Esophagus squamous epithelium (tissue), 5 donors: ENCODE measurements around the gene B3GALT6. TPM values are rescaled to one million over a fixed set of nuclear protein-coding genes. Genes with fewer than 3 reads are reported as not detected.

Source experiments
- DNase-seq: peaks from one replicate; lab custom pipeline; 2025; lab: John Stamatoyannopoulos, UW
- H3K27ac ChIP-seq, 4 donors: fragments of 200-600 bp; sonication (generic); one replicate each; pipeline ENCODE4 v1.5.1; 2016 to 2019; ENCODE audit warnings: mild to moderate bottlenecking in 1 of 4
- H3K27me3 ChIP-seq, 4 donors: fragments of 200-600 bp; sonication (generic); 1 replicate in 3 of 4; 2 replicates in 1 of 4; pipeline versions ENCODE4 v1.5.1 to v1.6.0; 2017 to 2021; ENCODE audit warnings: antibody characterized with exemption in 1 of 4
- H3K36me3 ChIP-seq, 3 donors: fragments of 200-600 bp; sonication (generic); one replicate each; pipeline ENCODE4 v1.5.1; 2016 to 2019
- H3K4me1 ChIP-seq, 3 donors: fragments of 200-600 bp; sonication (generic); one replicate each; pipeline ENCODE4 v1.5.1; 2017 to 2019
- H3K4me3 ChIP-seq, 4 donors: fragments of 200-600 bp; sonication (generic); 1 replicate in 3 of 4; 2 replicates in 1 of 4; pipeline ENCODE4 v1.5.1; 2016 to 2019; ENCODE audit warnings: mild to moderate bottlenecking in 2 of 4, moderate library complexity in 1 of 4
- H3K9me3 ChIP-seq, 3 donors: fragments of 200-600 bp; sonication (generic); one replicate each; pipeline ENCODE4 v1.5.1; 2016 to 2019
- CTCF ChIP-seq, 6 experiments: fragments of 450-650 bp in 4 of 6; fragments of 200-600 bp in 2 of 6; sonication (generic) in 2 of 6; IDR thresholded peaks; one replicate each; pipeline ENCODE4 v1.5.1; 2016 to 2019; ENCODE audit warnings: antibody characterized with exemption in 6 of 6, mild to moderate bottlenecking in 4 of 6, moderate library complexity in 4 of 6
- POLR2A ChIP-seq, 4 donors: fragments of 450-650 bp; IDR thresholded peaks; one replicate each; pipeline ENCODE4 v1.6.1; 2017; ENCODE audit warnings: antibody characterized with exemption in 4 of 4, mild to moderate bottlenecking in 4 of 4, moderate library complexity in 3 of 4
- WGBS, 2 donors: methylation state at CpG; one replicate each; pipeline ENCODE4 v1.1.5; 2018; 5-methylcytosine and 5-hydroxymethylcytosine counted together
- intact Hi-C: fragments of 100-400 bp; cut with DNase I; formaldehyde crosslinking; loops from one replicate; pipeline ENCODE4 v1.15.0; 2022
- total RNA-seq, 4 donors: library from RNA; depleted of rRNA; stranded (reverse); fragments of >200 nt; gene quantifications; one replicate each; pipeline ENCODE4 v1.1.0, GENCODE V29; 2016
- donor health status: DM: yes; HTN: yes; CAD: no.

B3GALT6 gene
- total RNA-seq, 4 donors from 2014 or later = 13.5 to 17.5 (median 15.6) TPM

- TF ChIP-seq CTCF (IDR thresholded peaks at IDR 0.05) (no peak), POLR2A (IDR thresholded peaks at IDR 0.05) (no peak)
- H3K36me3 ChIP-seq = no peaks in the 10 kb centered on the region
- H3K4me3 ChIP-seq = no peak overlapping the region
- H3K27ac ChIP-seq = no peak overlapping the region
- peaks cover 0 to 75% (median 20%) of the 10 kb centered on the region in 4 donors for H3K27me3 ChIP-seq
- H3K4me1 ChIP-seq = peaks cover 13 to 47% (median 19%) of the 10 kb centered on the region in 3 donors
- H3K9me3 ChIP-seq = no peaks in the 10 kb centered on the region
- intact Hi-C loops = loop anchor here (10.0 kb wide), 1 partner anchor 118 kb away; no protein-coding TSS in a partner anchor
- 90% methylated on average over 2 of the region's 23 CpGs; no CpG with 5 or more reads in 1 of the 2 donors for WGBS, 2 donors
- DNase-seq = no peak
These were observed 11.2 kb downstream of the B3GALT6 start for GRCh38 chr1:1243266-1243660.

DNA sequence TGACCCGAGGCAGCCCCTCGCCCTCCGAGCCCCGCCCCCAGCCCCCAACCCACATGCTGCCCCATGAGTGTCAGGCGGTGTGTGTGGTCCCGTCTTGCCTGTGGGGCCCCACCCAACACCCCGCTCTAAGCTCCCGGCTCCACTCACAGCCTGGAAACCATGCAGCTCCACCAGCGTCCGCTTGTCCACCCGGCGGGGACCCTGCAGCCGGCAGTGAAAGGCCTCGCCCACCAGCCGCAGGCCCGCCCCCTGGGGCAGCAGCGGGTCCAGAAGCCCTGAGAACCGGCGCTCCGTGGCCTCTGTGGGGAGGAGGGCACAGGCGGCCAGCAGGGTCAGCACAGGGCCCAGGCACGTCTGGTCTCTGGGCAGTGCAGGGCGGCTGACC, 11.8 kb downstream of the B3GALT6 start:
- Histone ChIP-seq H3K36me3 (no peaks in the 10 kb centered on the region), H3K4me3 (no peak overlapping the region), H3K9me3 (no peaks in the 10 kb centered on the region), H3K27me3 (peaks cover 0 to 70% (median 15%) of the 10 kb centered on the region in 4 donors), H3K27ac (no peak overlapping the region), H3K4me1 (peaks cover 13 to 42% (median 14%) of the 10 kb centered on the region in 3 donors)
- intact Hi-C loops = loop anchor here (10.0 kb wide), 1 partner anchor 119 kb away; no protein-coding TSS in a partner anchor
- WGBS, 2 donors = 20% methylated on average over 1 of the region's 23 CpGs; no CpG with 5 or more reads in 1 of the 2 donors
- DNase-seq = no peak
- no peak for TF ChIP-seq POLR2A (IDR thresholded peaks at IDR 0.05)
- TF ChIP-seq CTCF (IDR thresholded peaks at IDR 0.05) = no peak

- no peaks in the 10 kb centered on the region for H3K9me3 ChIP-seq
- no peak overlapping the region for H3K4me3 ChIP-seq
- H3K4me1 ChIP-seq = peaks cover 13 to 37% (median 13%) of the 10 kb centered on the region in 3 donors
- intact Hi-C loops = loop anchor here (10.0 kb wide), 1 partner anchor 120 kb away; no protein-coding TSS in a partner anchor
- WGBS, 2 donors = 59 to 82% methylated on average over 5 to 18 of the region's 30 CpGs
- H3K36me3 ChIP-seq = no peaks in the 10 kb centered on the region
- no peak overlapping the region for H3K27ac ChIP-seq
- peaks cover 0 to 65% (median 13%) of the 10 kb centered on the region in 4 donors for H3K27me3 ChIP-seq
- no peak for TF ChIP-seq POLR2A (IDR thresholded peaks at IDR 0.05)
- no peak for TF ChIP-seq CTCF (IDR thresholded peaks at IDR 0.05)
- no peak for DNase-seq
These were observed 12.3 kb downstream of the B3GALT6 start for GRCh38 chr1:1244192-1244811.

- H3K4me1 ChIP-seq = peaks cover 5 to 29% (median 6%) of the 10 kb centered on the region in 3 donors
- H3K27me3 ChIP-seq = peaks cover 0 to 55% (median 11%) of the 10 kb centered on the region in 4 donors
- intact Hi-C loops = loop anchor here (10.0 kb wide), 1 partner anchor 120 kb away; no protein-coding TSS in a partner anchor
- TF ChIP-seq POLR2A (IDR thresholded peaks at IDR 0.05) (no peak), CTCF (IDR thresholded peaks at IDR 0.05) (no peak)
- no CpG with 5 or more reads among the region's 23 CpGs for WGBS, 2 donors
- no peaks in the 10 kb centered on the region for H3K36me3 ChIP-seq
- no peaks in the 10 kb centered on the region for H3K9me3 ChIP-seq
- H3K4me3 ChIP-seq = no peak overlapping the region
- no peak for DNase-seq
- H3K27ac ChIP-seq = no peak overlapping the region
These were observed 13.3 kb downstream of the B3GALT6 start for GRCh38 chr1:1245178-1245816.
